Suppressor macrophage treated with lipopolysaccharide for 1 hour (primary cell): ENCODE measurements around the gene ZG16B.

Experiments
- DNase-seq, 3 donors: peaks; one replicate each; pipeline ENCODE4 v3.0.0-alpha.2; 2020 to 2022

Gene ZG16B

DNA sequence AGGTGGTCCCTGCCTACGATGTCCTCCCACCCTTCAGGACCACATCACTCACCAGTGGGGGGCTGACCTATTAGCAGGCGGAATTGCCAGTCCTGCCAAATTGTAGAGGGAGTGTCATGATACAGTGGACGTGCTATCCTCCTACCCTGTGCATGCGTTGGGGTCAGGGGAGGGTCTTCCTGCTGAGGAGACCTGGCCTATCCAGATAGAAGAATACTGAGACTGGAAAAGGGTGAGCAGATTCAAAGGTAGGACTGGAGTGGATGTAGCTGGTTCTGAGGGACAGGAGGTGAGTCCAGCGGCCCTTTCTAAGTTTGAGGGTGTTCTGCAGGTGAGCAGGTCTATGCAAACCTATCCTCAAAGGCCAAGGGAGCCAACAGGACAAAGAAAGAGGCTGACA lies 23.8 kb upstream of the ZG16B start:
- DNase-seq = no peak

DNA sequence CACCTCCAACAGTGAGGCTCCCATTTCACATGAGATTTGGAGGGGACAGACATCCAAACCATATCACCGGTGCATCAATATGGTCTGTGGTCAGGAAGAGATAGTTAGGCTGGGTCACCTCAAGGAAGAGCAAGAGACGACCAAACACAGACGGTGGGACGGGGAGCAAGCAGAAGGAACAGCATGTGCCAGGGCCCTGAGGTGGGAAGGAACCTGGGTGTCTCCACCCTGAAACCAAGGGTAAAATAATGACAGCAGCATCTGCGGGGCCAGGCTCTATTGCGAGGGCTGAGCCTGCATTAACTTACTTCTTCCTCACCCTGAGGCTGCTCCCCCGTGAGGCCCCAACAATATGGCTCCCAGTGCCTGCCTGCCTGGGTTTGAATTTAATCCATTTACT lies 21.9 kb upstream of the ZG16B start:
- DNase-seq = no peak

DNA sequence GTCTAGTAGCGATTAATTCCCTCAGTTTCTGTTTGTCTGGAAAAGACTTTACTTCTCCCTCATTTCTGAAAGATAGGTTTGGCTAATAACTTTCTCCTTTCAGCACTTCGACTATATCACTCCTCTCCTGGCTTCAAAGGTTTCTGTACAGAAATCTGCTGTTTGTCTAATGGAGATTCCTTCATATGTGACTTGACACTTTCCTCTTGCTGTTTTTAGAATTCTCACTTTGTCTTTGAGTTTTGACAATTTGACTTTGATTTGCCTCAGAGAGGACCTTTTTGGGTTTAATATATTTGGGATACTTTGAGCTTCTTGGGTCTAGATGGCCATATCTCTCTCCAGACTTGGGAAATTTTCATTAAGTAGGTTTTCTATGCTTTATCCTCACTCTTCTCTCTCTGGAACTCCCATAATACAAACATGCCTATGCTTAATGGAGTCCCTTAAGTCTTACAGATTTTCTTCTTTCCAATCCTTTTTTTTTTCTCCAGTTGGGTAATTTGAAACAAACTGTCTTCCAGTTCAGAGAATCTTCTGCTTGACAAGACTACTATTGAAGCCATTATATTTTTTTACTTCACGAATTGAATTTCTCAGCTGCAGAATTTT lies 20.8 kb upstream of the ZG16B start:
- DNase-seq = no peak

DNA sequence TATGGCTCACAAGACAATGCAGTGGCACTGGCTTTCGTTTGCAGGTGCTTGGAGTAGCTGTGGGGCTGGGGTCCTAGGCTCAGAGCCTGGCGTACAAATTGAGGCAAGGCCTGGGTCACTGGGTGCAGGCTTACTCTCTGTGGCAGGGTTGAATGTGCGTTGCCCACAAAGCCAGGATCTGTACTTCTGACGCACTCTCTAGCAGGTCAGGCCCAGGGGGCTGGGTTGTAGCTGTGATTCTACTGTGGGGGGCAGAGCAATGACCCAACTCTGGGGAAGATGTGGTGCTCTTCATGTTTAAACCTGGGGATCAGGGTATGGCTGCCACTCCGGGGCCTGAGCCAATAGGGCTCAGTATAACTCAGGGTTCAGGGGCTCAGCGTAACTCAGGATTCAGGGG lies 19.5 kb upstream of the ZG16B start:
- no peak for DNase-seq

DNA sequence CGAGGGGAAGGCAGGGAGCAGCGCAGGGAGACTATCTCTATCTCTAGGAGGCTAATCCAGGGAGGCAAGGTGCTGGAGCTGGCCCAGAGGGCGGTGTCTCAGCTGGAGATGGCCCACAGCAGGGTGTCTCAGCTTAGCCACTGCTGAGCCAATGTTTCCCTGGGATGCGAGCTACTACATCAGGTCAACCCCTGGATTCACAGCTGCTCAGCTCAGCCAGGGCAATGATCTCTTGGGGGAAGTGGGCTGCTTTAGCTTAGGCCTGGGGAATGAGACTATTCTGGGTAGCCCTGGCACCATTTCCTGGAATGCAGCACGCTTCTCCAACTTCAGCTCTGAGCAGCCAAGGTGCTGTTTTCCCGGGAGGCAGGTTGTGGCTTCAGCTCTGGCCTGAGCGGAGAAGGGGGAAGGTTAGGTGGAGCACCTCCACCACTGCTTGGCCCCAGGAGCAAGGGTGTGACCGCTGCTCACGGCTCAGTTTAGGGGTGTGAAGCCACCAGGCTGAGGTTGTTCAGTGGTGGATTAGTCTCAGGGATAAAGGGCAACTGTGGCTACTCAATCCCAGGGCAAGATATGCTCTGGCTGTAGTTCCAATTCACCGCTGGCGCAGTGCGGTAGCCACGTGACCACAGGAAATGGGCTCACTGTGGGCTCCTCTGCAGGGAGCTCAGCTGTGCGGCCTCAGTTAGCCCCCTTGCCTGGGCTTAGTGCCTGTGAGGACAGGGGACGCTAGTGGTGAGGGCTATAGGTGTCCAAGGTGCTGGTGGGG lies 18.2 kb upstream of the ZG16B start:
- no peak for DNase-seq

DNA sequence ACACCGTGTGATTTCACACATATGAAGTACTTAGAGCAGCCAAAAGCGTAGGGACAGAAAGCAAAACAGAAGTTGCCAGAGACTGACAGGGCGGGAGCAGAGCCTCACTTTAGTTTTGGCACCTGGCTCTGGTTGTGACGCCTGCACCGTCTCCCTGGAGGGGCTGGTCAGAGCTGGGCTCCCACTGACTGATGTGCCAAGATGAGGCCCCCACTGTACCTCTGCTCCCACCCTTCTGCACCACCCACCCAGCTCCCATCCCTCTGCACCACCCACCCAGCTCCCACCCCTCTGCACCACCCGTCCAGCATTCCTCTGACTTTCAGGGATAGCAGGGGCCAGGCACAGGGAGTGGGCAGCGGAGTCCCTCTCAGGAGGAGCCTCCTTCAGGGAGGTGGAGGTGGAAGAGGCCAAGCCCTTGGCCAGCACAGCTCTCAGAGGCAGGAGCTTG lies 16.3 kb upstream of the ZG16B start:
- peak in 1 of 3 donors; percentile 21 for DNase-seq

DNA sequence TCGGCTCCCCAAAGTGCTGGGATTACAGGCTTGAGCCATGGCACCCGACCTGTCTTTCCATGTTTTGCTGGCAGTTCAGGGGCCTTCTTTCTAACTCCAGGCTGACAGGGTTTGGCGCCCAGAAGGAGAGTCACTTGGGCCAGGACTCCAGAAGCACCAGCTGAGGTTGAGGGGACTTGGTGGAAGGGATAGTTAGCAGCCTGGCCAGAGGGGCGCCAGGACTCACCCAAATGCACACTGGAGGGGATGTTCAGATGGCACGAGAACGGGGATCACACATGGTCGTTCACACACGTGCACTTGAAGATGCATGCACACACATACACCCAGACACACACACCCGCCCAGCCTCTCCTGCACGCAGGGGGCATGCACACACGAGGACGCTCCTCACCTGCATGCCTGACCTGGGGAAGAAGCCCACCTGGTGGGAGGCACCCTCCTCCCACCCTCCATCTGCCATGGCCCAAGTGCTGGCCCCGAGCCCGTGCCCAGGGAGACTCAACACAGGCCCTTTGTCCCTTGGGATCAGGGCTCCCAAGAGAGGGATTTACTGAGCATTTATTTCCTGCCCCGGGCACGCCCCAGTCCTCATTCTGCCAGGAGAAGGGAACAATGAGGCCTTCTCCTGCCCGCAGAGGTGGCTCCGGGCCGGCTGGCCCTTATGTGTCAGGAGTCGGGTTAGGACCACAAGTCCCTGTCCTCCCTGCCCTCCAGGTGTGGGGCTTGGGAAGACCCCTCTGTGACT lies 15.4 kb upstream of the ZG16B start:
- DNase-seq = no peak

DNA sequence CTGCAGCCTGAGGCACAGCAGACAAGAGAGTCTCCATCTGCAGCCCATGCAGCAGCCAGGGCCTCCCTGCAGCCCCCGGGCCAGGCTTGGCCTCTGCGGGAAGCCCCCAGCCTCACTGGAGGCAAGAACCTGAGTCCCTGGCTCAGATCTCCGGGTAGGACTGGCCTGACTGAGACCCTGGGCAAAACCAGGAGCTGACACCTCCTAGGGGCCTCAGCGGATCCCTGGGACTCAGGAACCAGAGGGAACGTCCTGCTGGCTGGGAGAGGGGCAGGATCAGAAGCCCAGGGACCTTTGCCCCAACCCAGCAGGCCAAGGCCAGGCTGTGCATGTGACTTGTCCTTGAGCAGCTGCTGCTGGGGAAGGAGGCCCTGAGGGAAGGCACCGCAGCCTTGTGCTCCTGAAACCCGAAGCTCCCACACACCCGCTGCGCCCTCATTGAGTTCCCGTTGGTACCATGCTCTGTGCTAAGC lies 14.8 kb upstream of the ZG16B start:
- no peak for DNase-seq

DNA sequence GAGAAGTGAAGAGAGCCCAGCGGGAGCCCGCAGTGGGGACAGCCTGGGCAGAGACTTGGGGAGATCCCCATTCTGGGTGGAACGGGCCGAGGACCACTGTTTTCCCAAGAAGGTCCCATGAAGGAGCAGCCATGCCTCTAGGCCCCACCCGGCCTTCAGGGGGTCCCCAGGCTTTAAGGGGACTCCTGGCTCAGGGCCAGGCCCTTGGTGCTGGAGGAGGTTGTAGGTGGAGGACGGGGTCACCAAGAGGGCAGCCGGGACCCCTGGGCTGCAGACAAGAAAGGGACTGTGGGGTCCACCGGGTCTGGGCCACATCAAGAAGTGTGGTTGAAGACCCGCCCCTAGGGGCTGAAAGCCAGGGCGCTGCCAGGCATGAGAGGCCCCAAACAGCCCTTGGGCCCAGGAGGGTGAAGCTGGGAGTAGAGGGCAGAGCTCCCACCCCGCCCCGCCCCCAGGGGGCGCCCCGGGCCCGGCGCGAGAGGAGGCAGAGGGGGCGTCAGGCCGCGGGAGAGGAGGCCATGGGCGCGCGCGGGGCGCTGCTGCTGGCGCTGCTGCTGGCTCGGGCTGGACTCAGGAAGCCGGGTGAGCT lies 13.3 kb upstream of the ZG16B start, which contains the start of gene PRSS21:
Gene PRSS21 (plus strand): TSS at position 487 of the 589 bp plus-strand sequence. CDS start 32 bp downstream, at position 519.
- DNase-seq = peak in 1 of 3 donors; percentile 28

DNA sequence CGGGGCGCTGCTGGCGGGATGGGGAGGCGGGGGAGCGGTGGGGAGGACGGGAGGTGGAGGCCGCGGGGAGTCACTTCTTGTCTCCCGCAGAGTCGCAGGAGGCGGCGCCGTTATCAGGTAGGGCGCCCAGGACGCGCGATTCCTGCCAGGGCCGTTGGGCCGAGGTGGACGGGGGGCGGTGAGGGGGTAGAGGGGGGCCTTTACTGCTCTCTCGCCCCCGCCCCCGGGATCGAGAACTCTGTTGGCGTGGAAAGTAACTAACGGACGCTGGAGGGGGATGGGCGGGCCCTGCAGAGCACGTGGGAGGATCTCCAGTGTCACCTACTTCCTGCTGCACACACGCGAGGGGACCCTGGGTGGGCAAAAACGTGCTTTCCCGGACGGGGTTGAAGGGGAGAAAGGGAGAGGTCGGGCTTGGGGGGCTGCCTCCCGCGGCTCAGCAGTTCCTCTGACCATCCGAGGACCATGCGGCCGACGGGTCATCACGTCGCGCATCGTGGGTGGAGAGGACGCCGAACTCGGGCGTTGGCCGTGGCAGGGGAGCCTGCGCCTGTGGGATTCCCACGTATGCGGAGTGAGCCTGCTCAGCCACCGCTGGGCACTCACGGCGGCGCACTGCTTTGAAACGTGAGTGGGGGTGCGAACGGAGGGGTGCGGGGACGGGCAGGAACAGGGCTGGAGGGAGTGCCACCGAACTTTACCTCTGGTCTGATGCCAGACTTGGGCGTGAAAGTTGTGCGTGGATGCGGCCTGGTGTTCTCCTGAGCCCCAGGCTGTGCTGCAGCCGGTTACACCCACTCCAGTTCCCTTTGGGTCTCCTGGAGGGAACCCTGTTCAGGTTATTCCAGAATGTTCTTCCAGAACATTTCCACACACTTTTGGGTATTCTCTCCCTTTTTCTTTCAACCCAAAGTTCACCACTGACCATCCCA lies 12.5 kb upstream of the ZG16B start:
- DNase-seq = no peak

DNA sequence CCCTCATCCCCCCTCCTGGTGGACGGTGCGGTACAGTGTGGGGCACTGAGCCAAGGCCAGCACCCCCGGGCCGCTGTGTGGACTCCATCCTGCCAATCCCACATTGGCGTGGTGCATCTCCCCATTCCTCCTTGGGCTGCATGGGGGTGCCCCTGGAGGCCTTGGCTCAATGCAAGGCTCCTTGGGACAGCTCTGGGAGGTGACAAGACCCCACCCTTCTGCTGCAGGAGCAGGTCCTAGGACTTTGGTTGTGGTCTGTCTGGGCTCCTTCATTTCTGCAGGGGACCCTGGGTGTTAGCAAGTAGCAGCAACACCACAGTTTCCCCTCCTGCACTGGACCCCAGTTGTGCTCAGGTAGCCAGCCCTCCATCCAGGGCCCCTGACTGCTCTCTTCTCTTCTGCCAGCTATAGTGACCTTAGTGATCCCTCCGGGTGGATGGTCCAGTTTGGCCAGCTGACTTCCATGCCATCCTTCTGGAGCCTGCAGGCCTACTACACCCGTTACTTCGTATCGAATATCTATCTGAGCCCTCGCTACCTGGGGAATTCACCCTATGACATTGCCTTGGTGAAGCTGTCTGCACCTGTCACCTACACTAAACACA lies 11.7 kb upstream of the ZG16B start:
- no peak for DNase-seq

DNA sequence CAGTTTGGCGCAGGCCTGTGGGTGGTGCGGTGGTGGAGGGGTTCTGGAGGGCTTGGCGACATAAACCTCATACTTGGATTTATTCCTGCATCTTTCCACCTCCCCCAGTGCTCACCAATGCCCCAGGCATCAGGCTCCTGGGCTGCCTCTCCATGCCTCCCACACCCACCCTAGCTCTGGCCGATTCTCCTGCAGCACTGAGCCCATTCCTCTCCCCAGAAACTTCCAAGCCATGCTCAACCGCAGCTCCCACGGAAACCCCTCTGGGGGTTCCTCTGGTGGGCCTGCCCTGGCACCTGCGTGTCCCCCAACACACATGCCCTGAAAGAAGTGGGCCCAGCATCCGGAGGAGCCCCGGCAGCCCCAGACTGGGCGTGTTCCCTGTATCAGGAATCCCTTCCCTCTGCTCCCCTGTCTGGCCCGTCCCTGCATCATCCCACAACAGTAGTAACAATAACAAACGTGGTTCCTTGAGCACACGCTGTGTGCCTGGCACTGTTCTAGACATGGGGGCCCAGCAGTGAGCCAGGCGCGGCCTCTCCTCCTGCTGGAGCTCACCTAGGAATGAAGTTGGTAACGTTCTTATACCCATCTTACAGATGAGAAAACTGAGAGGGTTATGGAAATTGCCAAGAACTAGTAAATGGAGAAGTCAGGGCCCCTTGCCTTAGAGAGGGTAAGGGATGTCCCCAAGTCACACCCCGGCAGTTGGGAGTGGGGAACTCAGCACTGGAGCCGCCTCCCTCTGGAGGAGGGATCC lies 10.7 kb upstream of the ZG16B start:
- DNase-seq = no peak

DNA sequence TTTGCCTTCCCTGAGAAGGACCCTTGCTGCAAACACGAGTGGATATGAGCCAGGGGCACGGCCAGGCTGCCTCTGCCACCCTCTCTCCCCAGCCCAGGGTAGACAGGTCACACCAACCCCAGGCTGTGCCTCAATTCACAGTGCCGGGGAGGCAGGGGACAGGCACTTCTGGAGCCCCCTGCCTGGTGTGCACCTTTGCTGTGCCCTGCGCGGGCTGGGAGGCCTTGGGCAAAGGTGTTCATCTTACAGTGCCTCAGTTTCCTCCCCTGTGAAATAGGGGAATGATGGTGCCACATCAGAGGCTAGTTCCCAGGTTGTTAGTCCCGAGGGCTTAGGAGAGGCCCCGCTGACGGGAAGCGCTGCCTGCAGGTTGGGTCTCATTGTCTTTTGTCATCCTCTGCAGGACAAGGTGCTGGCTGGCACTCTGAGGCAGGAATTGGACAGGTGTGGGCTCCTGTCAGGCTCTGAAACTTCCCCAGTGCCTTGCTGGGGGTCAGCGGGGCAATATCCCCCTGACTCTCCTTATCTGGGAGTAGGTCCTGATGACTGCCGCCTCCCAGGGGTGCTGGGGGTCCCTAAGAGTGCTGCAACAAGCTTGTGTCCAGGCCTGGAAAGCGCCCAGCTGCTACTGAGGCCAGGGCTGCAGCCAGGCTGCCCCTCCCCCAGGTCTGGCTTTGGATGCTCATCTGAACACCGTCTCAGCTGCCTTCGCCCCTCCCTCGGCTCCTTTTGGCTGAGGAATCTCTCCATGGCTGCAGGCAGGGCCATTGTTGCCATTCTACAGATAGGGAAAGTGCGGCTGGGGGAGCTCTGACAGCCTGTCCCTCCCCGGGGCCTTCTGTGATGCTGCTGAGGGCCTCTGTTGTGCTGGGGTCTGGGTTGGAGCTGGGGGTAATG lies 9.9 kb upstream of the ZG16B start:
- DNase-seq = no peak

DNA sequence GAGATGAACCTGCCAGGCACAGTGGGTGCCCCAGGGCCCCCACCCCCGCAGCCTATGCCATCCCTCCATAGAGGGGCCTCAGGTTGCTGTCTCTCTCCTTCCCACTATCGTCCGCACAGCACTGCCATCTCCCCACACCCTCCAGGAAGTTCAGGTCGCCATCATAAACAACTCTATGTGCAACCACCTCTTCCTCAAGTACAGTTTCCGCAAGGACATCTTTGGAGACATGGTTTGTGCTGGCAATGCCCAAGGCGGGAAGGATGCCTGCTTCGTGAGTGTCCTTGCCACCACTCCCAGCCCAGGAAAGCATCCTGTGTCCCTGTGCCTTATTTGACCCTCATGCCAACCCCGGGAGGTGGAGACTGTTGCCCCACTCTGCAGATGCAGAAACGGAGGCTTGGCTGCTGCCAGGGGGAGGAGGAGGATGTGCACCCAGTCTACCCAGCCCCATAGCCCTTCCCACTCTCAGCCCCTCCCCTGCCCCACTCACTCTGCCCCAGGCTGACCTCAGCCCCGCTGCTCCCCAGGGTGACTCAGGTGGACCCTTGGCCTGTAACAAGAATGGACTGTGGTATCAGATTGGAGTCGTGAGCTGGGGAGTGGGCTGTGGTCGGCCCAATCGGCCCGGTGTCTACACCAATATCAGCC lies 9.1 kb upstream of the ZG16B start:
- DNase-seq = no peak

DNA sequence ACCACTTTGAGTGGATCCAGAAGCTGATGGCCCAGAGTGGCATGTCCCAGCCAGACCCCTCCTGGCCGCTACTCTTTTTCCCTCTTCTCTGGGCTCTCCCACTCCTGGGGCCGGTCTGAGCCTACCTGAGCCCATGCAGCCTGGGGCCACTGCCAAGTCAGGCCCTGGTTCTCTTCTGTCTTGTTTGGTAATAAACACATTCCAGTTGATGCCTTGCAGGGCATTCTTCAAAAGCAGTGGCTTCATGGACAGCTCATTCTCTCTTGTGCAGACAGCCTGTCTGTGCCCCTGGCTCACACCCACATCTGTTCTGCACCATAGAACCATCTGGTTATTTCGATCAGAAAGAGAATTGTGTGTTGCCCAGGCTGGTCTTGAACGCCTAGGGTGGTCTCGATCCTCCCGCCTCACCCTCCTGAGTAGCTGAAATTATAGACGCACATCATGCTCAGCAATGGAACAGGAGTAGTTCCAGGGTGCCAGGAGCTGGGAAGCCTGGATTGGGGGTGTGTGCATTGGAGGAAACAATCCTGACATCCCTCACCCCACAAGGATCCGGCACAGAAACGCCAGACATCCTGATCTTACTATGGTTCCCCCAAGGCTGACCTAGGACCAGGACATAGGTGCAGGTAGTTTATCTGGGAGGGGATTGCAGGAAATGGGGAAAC lies 8.5 kb upstream of the ZG16B start:
- DNase-seq = no peak

DNA sequence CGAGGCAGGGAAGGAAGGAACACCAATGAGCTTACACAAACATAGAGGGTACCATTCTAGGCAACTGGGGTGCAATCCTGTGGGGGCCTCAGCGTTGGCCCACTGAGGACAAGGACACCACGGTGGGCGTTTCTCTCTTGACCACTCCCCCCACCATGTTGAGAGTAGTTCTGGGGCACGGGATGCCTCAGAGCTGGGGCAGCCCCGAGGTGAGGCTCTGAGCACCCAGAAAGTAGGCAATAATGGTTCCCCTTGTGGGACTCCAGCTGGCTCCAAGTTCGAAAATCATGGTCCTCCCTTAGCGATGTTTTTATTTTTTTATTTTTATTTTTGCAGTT lies 8.0 kb upstream of the ZG16B start:
- no peak for DNase-seq

DNA sequence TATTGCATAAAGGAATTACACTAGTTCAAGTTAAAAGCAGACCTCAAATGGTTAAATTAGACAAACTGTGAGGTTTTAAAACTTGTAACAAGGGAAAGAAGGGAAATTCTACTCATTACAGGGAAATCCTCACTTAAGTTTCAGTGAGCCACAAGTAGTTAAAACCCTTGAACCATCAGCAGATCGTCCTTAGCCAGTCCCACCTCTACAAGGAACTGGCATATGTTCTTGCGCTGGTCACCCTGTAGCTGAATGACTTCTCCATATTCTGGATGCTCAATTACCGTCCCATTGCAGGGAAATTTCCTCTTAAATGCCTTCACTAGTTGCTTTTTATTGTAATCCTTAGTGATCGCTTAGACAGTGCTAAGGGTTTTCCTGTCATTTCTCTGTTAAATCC lies 7.6 kb upstream of the ZG16B start:
- DNase-seq = no peak

DNA sequence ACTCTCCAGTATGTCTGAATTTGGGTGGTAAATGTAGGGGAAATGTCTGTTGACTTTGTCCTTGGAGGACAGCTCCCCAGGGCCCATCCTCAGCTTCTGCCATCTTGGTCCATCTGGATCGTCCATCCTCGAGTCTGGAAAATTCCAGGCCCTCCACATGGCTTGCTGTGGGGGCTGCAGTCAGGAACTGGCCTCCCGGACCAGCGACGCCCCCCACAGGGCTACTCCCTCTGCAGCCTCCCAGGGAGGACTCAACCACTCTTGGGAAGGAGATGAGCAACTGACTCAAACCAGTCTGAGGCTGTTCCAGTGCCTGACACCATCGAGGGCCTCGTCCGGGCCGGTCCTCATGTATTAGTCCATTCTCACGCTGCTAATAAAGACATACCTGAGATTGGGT lies 5.5 kb upstream of the ZG16B start:
- no peak for DNase-seq
